Suprapubic skin (tissue), 3 donors: ENCODE data around the gene DRC3.

Experiments
- CTCF ChIP-seq, 2 donors: fragments of 200-600 bp in 1 of 2; fragments of 450-650 bp in 1 of 2; sonication (generic) in 1 of 2; IDR thresholded peaks; one replicate each; pipeline ENCODE4 v1.5.1; 2016 to 2019; ENCODE audit warnings: antibody characterized with exemption in 2 of 2, mild to moderate bottlenecking in 1 of 2, moderate library complexity in 1 of 2
- POLR2A ChIP-seq, 2 donors: fragments of 450-650 bp; IDR thresholded peaks; one replicate each; pipeline ENCODE4 v1.6.1; 2017; ENCODE audit warnings: antibody characterized with exemption in 2 of 2, mild to moderate bottlenecking in 2 of 2, moderate library complexity in 2 of 2

GRCh38 chr17:17924131-17924856 lies 48.4 kb upstream of the DRC3 start:
- no peak for TF ChIP-seq CTCF (IDR thresholded peaks at IDR 0.05)
- TF ChIP-seq POLR2A (IDR thresholded peaks at IDR 0.05) = no peak
